Esophagus muscularis mucosa (tissue), 4 donors: Measurements from ENCODE around the gene RUFY3. TPM values are rescaled to one million over a fixed set of nuclear protein-coding genes. Genes with fewer than 3 reads are reported as not detected.

Experiments used
- DNase-seq: peaks from one replicate; pipeline ENCODE4 v3.0.0-alpha.2; 2017; ENCODE audit errors: extremely low spot score
- H3K27ac ChIP-seq, 4 donors: fragments of 200-600 bp; sonication (generic); replicated peaks in 1 of 4; 1 replicate in 3 of 4; 2 replicates in 1 of 4; pipeline ENCODE4 v1.5.1; 2016 to 2019; ENCODE audit warnings: mild to moderate bottlenecking in 1 of 4
- H3K27me3 ChIP-seq, 4 donors: fragments of 200-600 bp; sonication (generic); one replicate each; pipeline versions ENCODE4 v1.5.1 to v1.6.0; 2016 to 2019
- H3K36me3 ChIP-seq, 4 donors: fragments of 200-600 bp; sonication (generic); one replicate each; pipeline ENCODE4 v1.5.1; 2016 to 2019
- H3K4me1 ChIP-seq, 4 donors: fragments of 200-600 bp; sonication (generic); one replicate each; pipeline ENCODE4 v1.5.1; 2016 to 2019
- H3K4me3 ChIP-seq, 4 donors: fragments of 200-600 bp; sonication (generic); 1 replicate in 2 of 4; 2 replicates in 2 of 4; pipeline ENCODE4 v1.5.1; 2016 to 2019; ENCODE audit warnings: mild to moderate bottlenecking in 4 of 4, moderate library complexity in 1 of 4
- H3K9me3 ChIP-seq, 4 donors: fragments of 200-600 bp; sonication (generic); 1 replicate in 3 of 4; 2 replicates in 1 of 4; pipeline ENCODE4 v1.5.1; 2016 to 2019
- EP300 ChIP-seq: sonication (generic); formaldehyde crosslinking; IDR thresholded peaks from one replicate; pipeline ENCODE4 v1.6.1; 2017; ENCODE audit warnings: antibody characterized with exemption
- POLR2A ChIP-seq: fragments of 450-650 bp; IDR thresholded peaks from one replicate; pipeline ENCODE4 v1.6.1; 2017; ENCODE audit warnings: antibody characterized with exemption, moderate library complexity, mild to moderate bottlenecking, low read depth
- POLR2AphosphoS5 ChIP-seq, 2 donors: sonication (generic); formaldehyde crosslinking; IDR thresholded peaks; one replicate each; pipeline ENCODE4 v1.6.1; 2017; ENCODE audit warnings: antibody characterized with exemption in 2 of 2
- WGBS: methylation state at CpG from one replicate; pipeline ENCODE4 v1.1.5; 2018; 5-methylcytosine and 5-hydroxymethylcytosine counted together
- intact Hi-C: fragments of 100-400 bp; cut with DNase I; formaldehyde crosslinking; loops from one replicate; pipeline ENCODE4 v1.15.1; 2023
- total RNA-seq, 4 donors: library from RNA; depleted of rRNA; stranded (reverse); fragments of >200 nt; gene quantifications; one replicate each; pipeline versions ENCODE4 v1.1.0 to v1.2.1, GENCODE V29; 2016
- TF ChIP-seq, protein P1 (sequence below), 3 experiments: fragments of 200-600 bp in 2 of 3; fragments of 450-650 bp in 1 of 3; sonication (generic) in 2 of 3; IDR thresholded peaks; one replicate each; pipeline ENCODE4 v1.5.1; 2017 to 2019; ENCODE audit warnings: antibody characterized with exemption in 3 of 3, mild to moderate bottlenecking in 2 of 3, moderate library complexity in 1 of 3

Gene RUFY3
- total RNA-seq, 4 donors from 2014 or later: 30.5 to 51.9 (median 33.2) TPM

DNA sequence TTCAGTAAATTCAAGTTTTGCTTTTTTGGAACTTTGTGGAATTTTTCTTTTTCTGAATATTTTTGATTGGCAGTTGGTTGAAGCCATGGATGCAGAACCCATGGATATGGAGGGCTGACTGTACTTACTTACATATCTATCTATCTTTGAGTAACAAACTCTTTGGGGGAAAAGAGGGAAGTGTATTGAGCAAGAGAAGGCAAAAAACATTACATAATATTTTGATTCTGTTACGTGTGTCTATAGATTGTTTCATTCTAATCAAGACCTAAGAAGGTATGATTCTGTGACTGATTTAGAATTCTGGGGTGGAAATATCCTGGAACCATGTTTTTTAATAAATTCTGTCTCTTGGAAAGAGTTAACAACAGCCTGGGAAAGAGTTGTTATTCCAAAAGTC lies 86.4 kb downstream of the RUFY3 start:
- no peak overlapping the region for H3K27ac ChIP-seq
- H3K9me3 ChIP-seq: no peaks in the 10 kb centered on the region
- H3K27me3 ChIP-seq: no peaks in the 10 kb centered on the region
- H3K36me3 ChIP-seq: peaks cover 0 to 42% (median 17%) of the 10 kb centered on the region in 4 donors
- WGBS: 80% methylated on average over 1 of the region's 1 CpG
- no peaks in the 10 kb centered on the region for H3K4me1 ChIP-seq
- no peak overlapping the region for H3K4me3 ChIP-seq
- TF ChIP-seq, protein P1, sequence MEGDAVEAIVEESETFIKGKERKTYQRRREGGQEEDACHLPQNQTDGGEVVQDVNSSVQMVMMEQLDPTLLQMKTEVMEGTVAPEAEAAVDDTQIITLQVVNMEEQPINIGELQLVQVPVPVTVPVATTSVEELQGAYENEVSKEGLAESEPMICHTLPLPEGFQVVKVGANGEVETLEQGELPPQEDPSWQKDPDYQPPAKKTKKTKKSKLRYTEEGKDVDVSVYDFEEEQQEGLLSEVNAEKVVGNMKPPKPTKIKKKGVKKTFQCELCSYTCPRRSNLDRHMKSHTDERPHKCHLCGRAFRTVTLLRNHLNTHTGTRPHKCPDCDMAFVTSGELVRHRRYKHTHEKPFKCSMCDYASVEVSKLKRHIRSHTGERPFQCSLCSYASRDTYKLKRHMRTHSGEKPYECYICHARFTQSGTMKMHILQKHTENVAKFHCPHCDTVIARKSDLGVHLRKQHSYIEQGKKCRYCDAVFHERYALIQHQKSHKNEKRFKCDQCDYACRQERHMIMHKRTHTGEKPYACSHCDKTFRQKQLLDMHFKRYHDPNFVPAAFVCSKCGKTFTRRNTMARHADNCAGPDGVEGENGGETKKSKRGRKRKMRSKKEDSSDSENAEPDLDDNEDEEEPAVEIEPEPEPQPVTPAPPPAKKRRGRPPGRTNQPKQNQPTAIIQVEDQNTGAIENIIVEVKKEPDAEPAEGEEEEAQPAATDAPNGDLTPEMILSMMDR (IDR thresholded peaks at IDR 0.05): no peak
- no peak for TF ChIP-seq EP300
- no peak for TF ChIP-seq POLR2AphosphoS5 (IDR thresholded peaks at IDR 0.05)
- no peak for TF ChIP-seq POLR2A
- no peak for DNase-seq
- intact Hi-C loops: no loop called here

GRCh38 chr4:70815370-70815769 lies 93.6 kb downstream of the RUFY3 start:
- Histone ChIP-seq H3K4me3 (no peak overlapping the region), H3K27me3 (no peaks in the 10 kb centered on the region), H3K9me3 (no peaks in the 10 kb centered on the region), H3K27ac (no peak overlapping the region), H3K36me3 (peaks cover 11 to 32% (median 24%) of the 10 kb centered on the region in 4 donors), H3K4me1 (no peaks in the 10 kb centered on the region)
- WGBS: 95% methylated on average over 1 of the region's 1 CpG
- intact Hi-C loops: no loop called here
- DNase-seq: no peak
- TF ChIP-seq POLR2A (no peak), EP300 (no peak), POLR2AphosphoS5 (IDR thresholded peaks at IDR 0.05) (no peak)
- TF ChIP-seq, protein P1 (IDR thresholded peaks at IDR 0.05): no peak

- no peak for DNase-seq
- Histone ChIP-seq H3K9me3 (no peaks in the 10 kb centered on the region), H3K36me3 (peaks cover 17 to 47% (median 32%) of the 10 kb centered on the region in 4 donors), H3K4me3 (no peak overlapping the region), H3K27me3 (no peaks in the 10 kb centered on the region), H3K27ac (no peak overlapping the region), H3K4me1 (no peaks in the 10 kb centered on the region)
- intact Hi-C loops: no loop called here
- 48% methylated on average over 2 of the region's 2 CpGs for WGBS
- no peak for TF ChIP-seq POLR2A
- no peak for TF ChIP-seq EP300
- TF ChIP-seq, protein P1 (IDR thresholded peaks at IDR 0.05): no peak
- TF ChIP-seq POLR2AphosphoS5 (IDR thresholded peaks at IDR 0.05): no peak
Measured at GRCh38 chr4:70816894-70817293, 95.1 kb downstream of the RUFY3 start.

- no peak overlapping the region for H3K4me3 ChIP-seq
- H3K9me3 ChIP-seq: no peaks in the 10 kb centered on the region
- DNase-seq: no peak
- WGBS: 82% methylated on average over 5 of the region's 5 CpGs
- peaks cover 31 to 61% (median 46%) of the 10 kb centered on the region in 4 donors for H3K36me3 ChIP-seq
- TF ChIP-seq, protein P1 (IDR thresholded peaks at IDR 0.05): no peak
- TF ChIP-seq EP300 (no peak), POLR2AphosphoS5 (IDR thresholded peaks at IDR 0.05) (no peak), POLR2A (no peak)
- H3K27me3 ChIP-seq: no peaks in the 10 kb centered on the region
- intact Hi-C loops: no loop called here
- no peaks in the 10 kb centered on the region for H3K4me1 ChIP-seq
- no peak overlapping the region for H3K27ac ChIP-seq
Measured at GRCh38 chr4:70818173-70818855, 96.5 kb downstream of the RUFY3 start.

GRCh38 chr4:70818921-70819320 lies 97.2 kb downstream of the RUFY3 start:
- Histone ChIP-seq H3K4me3 (no peak overlapping the region), H3K4me1 (no peaks in the 10 kb centered on the region), H3K27ac (no peak overlapping the region), H3K27me3 (no peaks in the 10 kb centered on the region), H3K9me3 (no peaks in the 10 kb centered on the region), H3K36me3 (peaks cover 36 to 67% (median 52%) of the 10 kb centered on the region in 4 donors)
- WGBS: 85% methylated on average over 3 of the region's 3 CpGs
- intact Hi-C loops: no loop called here
- TF ChIP-seq POLR2A: no peak
- TF ChIP-seq EP300: no peak
- no peak for DNase-seq
